Prostate gland (tissue), 2 donors: ENCODE data around the gene SF3B3. TPM values are rescaled to one million over a fixed set of nuclear protein-coding genes. Genes with fewer than 3 reads are reported as not detected.
"Not testable (repeated sequence)": the region's sequence is repeated elsewhere in the genome, so short reads cannot be mapped to it uniquely, and the experiment has no call there.

Experiments used
- DNase-seq: peaks from one replicate; pipeline ENCODE4 v3.0.0-alpha.2; 2019; ENCODE audit warnings: low spot score
- H3K27ac ChIP-seq, 2 donors: fragments of 200-600 bp; sonication (generic); 2 replicates each; pipeline ENCODE4 v1.5.1; 2017 to 2019
- H3K27me3 ChIP-seq: fragments of 200-600 bp; sonication (generic); replicated peaks from 2 replicates; pipeline ENCODE4 v1.5.1; 2019; ENCODE audit not compliant: insufficient read depth
- H3K36me3 ChIP-seq, 2 donors: fragments of 200-600 bp; sonication (generic); 1 replicate in 1 of 2; 2 replicates in 1 of 2; pipeline versions ENCODE4 v1.5.1 to v1.8.1; 2017 to 2019
- H3K4me1 ChIP-seq: fragments of 200-600 bp; sonication (generic); replicated peaks from 2 replicates; pipeline ENCODE4 v1.5.1; 2019
- H3K4me3 ChIP-seq, 2 donors: fragments of 200-600 bp; sonication (generic); 2 replicates each; pipeline ENCODE4 v1.5.1; 2017 to 2019
- H3K9me3 ChIP-seq: fragments of 200-600 bp; sonication (generic); 2 replicates; pipeline ENCODE4 v1.5.1; 2017
- CTCF ChIP-seq, 4 experiments: fragments of 200-600 bp in 2 of 4; fragments of 450-650 bp in 2 of 4; sonication (generic) in 2 of 4; IDR thresholded peaks; 1 replicate in 3 of 4; 2 replicates in 1 of 4; pipeline ENCODE4 v1.5.1; 2016 to 2019; ENCODE audit warnings: antibody characterized with exemption in 4 of 4, mild to moderate bottlenecking in 2 of 4, moderate library complexity in 2 of 4
- POLR2A ChIP-seq: fragments of 450-650 bp; IDR thresholded peaks from one replicate; pipeline ENCODE4 v1.6.1; 2016; ENCODE audit warnings: antibody characterized with exemption, mild to moderate bottlenecking
- POLR2AphosphoS5 ChIP-seq: sonication (generic); formaldehyde crosslinking; IDR thresholded peaks from one replicate; pipeline ENCODE4 v1.6.1; 2017; ENCODE audit warnings: antibody characterized with exemption
- WGBS: methylation state at CpG from one replicate; pipeline ENCODE4 v1.1.5; 2018; 5-methylcytosine and 5-hydroxymethylcytosine counted together
- intact Hi-C: fragments of 100-400 bp; cut with DNase I; formaldehyde crosslinking; loops from one replicate; pipeline ENCODE4 v1.14.2; 2022
- total RNA-seq, 2 donors: library from RNA; depleted of rRNA; stranded (reverse); fragments of >200 nt; gene quantifications; one replicate each; pipeline ENCODE4 v1.1.0, GENCODE V29; 2016

The SF3B3 gene
- total RNA-seq, 2 donors from 2014 or later: 98.4 to 138 TPM

- WGBS: 0% methylated on average over 36 of the region's 36 CpGs
- Histone ChIP-seq H3K4me1 (peaks cover 8% of the 10 kb centered on the region), H3K9me3 (no peaks in the 10 kb centered on the region), H3K27ac (peak within 1 kb of the TSS; percentile 86 to 89), H3K27me3 (no peaks in the 10 kb centered on the region), H3K36me3 (peaks cover 0 to 1% of the 10 kb centered on the region in 2 donors), H3K4me3 (peak within 1 kb of the TSS; percentile 63)
- intact Hi-C loops: loop anchor here (5.0 kb wide), 1 partner anchor 151 kb away; no protein-coding TSS in a partner anchor
- TF ChIP-seq POLR2A: peak; percentile 49
- peak in 1 of 4 experiments; percentile 2 for TF ChIP-seq CTCF (IDR thresholded peaks at IDR 0.05)
- TF ChIP-seq POLR2AphosphoS5: peak; percentile 77
- DNase-seq: peak; percentile 77
Observed at GRCh38 chr16:70523076-70523742, 407 bp upstream of the SF3B3 start, which contains the start of gene COG4. Gene COG4 (minus strand): TSS chr16:70523554. CDS start chr16:70523543, 11 bp downstream.

- not testable (repeated sequence) for H3K36me3 ChIP-seq, DNase-seq, H3K4me1 ChIP-seq, H3K27me3 ChIP-seq, H3K9me3 ChIP-seq
- WGBS: under 1% methylated on average over 24 of the region's 24 CpGs
- intact Hi-C loops: loop anchor here (5.0 kb wide), 1 partner anchor 152 kb away; no protein-coding TSS in a partner anchor
- Histone ChIP-seq H3K27ac (peak overlapping the region; percentile 86 to 89), H3K4me3 (peak overlapping the region; percentile 63)
Observed at GRCh38 chr16:70524399-70524825, 796 bp downstream of the SF3B3 start.

- no peaks in the 10 kb centered on the region for H3K9me3 ChIP-seq
- DNase-seq: no peak
- TF ChIP-seq POLR2AphosphoS5 (no peak), CTCF (IDR thresholded peaks at IDR 0.05) (no peak), POLR2A (no peak)
- no peaks in the 10 kb centered on the region for H3K27me3 ChIP-seq
- peaks cover 8% of the 10 kb centered on the region for H3K4me1 ChIP-seq
- WGBS: 69% methylated on average over 6 of the region's 6 CpGs
- intact Hi-C loops: no loop called here
- H3K36me3 ChIP-seq: peaks cover 0 to 6% of the 10 kb centered on the region in 2 donors
- no peak overlapping the region for H3K27ac ChIP-seq
- H3K4me3 ChIP-seq: no peak overlapping the region
Observed at GRCh38 chr16:70526403-70526802, 2.8 kb downstream of the SF3B3 start.

GRCh38 chr16:70527315-70527996, 3.8 kb downstream of the SF3B3 start:
- WGBS: 74% methylated on average over 8 of the region's 8 CpGs
- H3K36me3 ChIP-seq: peaks cover 6 to 12% of the 10 kb centered on the region in 2 donors
- TF ChIP-seq POLR2AphosphoS5 (no peak), POLR2A (no peak), CTCF (IDR thresholded peaks at IDR 0.05) (no peak)
- H3K27ac ChIP-seq: no peak overlapping the region
- DNase-seq: no peak
- no peak overlapping the region for H3K4me3 ChIP-seq
- H3K9me3 ChIP-seq: no peaks in the 10 kb centered on the region
- peaks cover 4% of the 10 kb centered on the region for H3K4me1 ChIP-seq
- H3K27me3 ChIP-seq: no peaks in the 10 kb centered on the region
- intact Hi-C loops: no loop called here

GRCh38 chr16:70529051-70529777, 5.6 kb downstream of the SF3B3 start:
- no peak overlapping the region for H3K4me3 ChIP-seq
- no peaks in the 10 kb centered on the region for H3K27me3 ChIP-seq
- intact Hi-C loops: no loop called here
- DNase-seq: no peak
- TF ChIP-seq POLR2A (no peak), CTCF (IDR thresholded peaks at IDR 0.05) (peak in 3 of 4 experiments; percentile 26 to 63 (median 58))
- no peaks in the 10 kb centered on the region for H3K4me1 ChIP-seq
- H3K36me3 ChIP-seq: peaks cover 6 to 22% of the 10 kb centered on the region in 2 donors
- 59% methylated on average over 8 of the region's 8 CpGs for WGBS
- H3K27ac ChIP-seq: no peak overlapping the region
- no peaks in the 10 kb centered on the region for H3K9me3 ChIP-seq

GRCh38 chr16:70529954-70530353, 6.3 kb downstream of the SF3B3 start:
- 92% methylated on average over 7 of the region's 7 CpGs for WGBS
- peaks cover 10 to 22% of the 10 kb centered on the region in 2 donors for H3K36me3 ChIP-seq
- H3K9me3 ChIP-seq, H3K27ac ChIP-seq, H3K4me3 ChIP-seq, H3K27me3 ChIP-seq, DNase-seq, H3K4me1 ChIP-seq: not testable (repeated sequence)
- intact Hi-C loops: loop anchor here (5.0 kb wide), 1 partner anchor 122 kb away; no protein-coding TSS in a partner anchor
